ENCODE data around the gene GAP43.

Gene GAP43

DNA sequence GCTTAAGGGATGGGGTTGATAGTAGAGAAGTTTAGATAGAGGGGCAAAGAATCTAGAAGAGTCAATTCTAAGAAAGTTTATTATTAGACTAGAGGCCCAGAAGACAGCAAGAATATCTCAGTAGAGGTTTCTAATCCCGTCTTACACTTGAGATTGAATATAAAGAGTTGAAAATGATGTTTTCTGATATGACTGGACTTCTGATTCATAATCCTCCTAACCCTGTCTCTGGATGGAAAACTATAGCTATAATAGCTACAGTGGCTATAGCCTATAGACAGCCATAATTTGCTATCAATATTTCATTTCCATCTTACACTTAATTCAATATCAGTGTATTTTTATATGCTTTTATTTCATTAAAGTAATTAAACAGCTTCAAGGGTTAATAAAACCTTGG lies 60.0 kb downstream of the GAP43 start:
- TF ChIP-seq, protein P1, sequence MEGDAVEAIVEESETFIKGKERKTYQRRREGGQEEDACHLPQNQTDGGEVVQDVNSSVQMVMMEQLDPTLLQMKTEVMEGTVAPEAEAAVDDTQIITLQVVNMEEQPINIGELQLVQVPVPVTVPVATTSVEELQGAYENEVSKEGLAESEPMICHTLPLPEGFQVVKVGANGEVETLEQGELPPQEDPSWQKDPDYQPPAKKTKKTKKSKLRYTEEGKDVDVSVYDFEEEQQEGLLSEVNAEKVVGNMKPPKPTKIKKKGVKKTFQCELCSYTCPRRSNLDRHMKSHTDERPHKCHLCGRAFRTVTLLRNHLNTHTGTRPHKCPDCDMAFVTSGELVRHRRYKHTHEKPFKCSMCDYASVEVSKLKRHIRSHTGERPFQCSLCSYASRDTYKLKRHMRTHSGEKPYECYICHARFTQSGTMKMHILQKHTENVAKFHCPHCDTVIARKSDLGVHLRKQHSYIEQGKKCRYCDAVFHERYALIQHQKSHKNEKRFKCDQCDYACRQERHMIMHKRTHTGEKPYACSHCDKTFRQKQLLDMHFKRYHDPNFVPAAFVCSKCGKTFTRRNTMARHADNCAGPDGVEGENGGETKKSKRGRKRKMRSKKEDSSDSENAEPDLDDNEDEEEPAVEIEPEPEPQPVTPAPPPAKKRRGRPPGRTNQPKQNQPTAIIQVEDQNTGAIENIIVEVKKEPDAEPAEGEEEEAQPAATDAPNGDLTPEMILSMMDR (IDR thresholded peaks at IDR 0.05; ENCODE audit: borderline replicate concordance, insufficient read depth, low read depth, low read length): no peak
- H3K4me3 ChIP-seq (ENCODE audit: low read depth, low read length): no peak overlapping the region

DNA sequence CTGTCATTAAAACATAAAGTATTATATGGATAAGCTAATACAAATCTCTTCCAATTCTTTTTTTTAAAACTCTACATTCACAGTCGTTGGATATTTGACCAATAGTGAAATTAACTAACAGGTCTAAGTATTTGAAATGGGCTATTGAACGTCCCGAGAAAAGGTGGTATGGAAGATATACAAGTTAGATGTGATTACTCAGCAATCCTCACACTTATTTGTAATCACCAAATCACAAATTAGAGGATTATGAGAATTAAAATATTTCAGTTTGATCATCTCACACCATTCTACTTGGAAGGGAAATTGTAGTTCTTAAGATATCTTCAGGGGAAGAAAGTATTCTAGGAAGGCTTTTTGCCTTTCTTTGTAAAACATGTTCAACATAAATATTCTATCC lies 60.5 kb downstream of the GAP43 start:
- TF ChIP-seq, protein P1 (IDR thresholded peaks at IDR 0.05; ENCODE audit: borderline replicate concordance, insufficient read depth, low read depth, low read length): no peak
- no peak overlapping the region for H3K4me3 ChIP-seq (ENCODE audit: low read depth, low read length)

DNA sequence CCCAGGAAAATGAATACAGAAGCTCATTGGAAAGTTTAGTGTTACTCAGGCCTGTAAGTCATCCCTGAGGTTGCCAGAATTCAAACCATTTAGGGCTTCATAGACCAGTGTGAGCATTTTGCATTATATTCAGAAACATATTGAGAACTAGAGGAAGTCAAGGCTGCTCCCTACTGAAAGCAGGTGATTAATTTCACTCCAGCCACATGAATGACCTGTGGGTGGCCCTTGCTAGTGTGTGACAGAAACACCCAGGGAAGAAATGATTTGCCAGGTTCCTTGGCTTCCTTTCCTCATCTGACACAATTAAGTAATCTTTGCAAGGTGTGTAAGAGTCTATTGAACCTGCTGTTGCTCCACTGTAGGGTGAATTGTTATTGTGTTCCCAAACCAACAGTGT lies 61.8 kb downstream of the GAP43 start:
- TF ChIP-seq, protein P1 (IDR thresholded peaks at IDR 0.05; ENCODE audit: borderline replicate concordance, insufficient read depth, low read depth, low read length): no peak

DNA sequence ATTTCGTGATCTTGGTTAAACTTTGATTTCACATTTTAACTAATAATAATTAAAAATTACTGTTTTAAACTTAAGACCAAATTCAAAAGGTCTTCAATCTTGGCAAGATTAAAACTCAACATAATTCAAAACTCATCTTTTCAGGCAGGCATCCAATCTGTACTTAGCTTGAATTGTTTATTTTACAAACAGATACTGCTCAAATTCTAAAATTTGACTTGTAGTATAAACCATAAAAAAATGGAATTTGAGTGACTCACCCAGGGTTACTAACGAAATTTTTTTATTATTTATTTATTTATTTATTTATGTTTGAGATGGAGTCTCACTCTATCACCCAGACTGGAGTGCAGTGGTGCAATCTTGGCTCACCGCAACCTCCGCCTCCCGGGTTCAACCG lies 64.4 kb downstream of the GAP43 start:
- TF ChIP-seq, protein P1 (IDR thresholded peaks at IDR 0.05; ENCODE audit: borderline replicate concordance, insufficient read depth, low read depth, low read length): no peak
- no peak overlapping the region for H3K4me3 ChIP-seq (ENCODE audit: low read depth, low read length)

More for the DNA sequence above, 61.8 kb downstream of the GAP43 start:
- H3K4me3 ChIP-seq (ENCODE audit: low read depth, low read length): no peak overlapping the region

DNA sequence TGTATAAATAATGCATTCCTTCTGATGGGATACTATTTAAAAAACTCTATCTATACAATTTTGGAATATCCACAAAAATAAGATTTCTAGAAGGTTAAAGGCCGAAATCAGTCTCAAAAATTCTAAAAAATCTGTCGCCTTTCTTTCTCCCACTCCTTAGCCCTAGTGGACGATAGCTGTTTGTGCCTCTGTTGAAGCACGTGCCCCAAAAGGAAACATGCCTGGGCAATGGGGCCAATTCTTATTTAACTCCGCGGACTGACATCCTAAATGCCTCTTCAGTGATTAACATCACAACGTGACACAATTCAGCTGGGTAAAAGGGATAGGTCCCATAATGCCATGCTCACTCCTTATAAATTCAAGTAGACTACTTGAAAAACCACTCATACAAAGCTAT lies 65.1 kb downstream of the GAP43 start:
- no peak overlapping the region for H3K4me3 ChIP-seq (ENCODE audit: low read depth, low read length)
- TF ChIP-seq, protein P1 (IDR thresholded peaks at IDR 0.05; ENCODE audit: borderline replicate concordance, insufficient read depth, low read depth, low read length): no peak

DNA sequence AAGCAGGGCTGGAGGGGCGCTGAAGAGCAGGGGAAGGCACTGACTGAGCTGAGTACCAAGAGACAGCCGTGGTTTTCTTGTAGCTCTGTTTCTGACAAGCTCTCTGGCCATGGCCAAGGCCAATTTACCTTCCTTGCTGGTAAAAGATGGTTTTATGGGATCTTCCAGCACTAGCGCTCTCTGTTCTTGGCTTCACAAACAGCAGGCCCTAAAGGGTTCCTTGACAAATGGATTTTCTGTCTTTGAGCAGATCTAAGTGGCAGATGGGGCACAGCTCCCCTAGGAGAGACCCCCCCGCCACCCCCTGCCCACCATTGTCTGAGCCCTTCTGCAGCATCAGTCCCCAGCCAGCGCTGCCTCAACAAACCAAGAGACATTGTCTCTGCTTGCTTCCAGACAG lies 66.6 kb downstream of the GAP43 start:
- TF ChIP-seq, protein P1 (IDR thresholded peaks at IDR 0.05; ENCODE audit: borderline replicate concordance, insufficient read depth, low read depth, low read length): no peak
- H3K4me3 ChIP-seq (ENCODE audit: low read depth, low read length): no peak overlapping the region

DNA sequence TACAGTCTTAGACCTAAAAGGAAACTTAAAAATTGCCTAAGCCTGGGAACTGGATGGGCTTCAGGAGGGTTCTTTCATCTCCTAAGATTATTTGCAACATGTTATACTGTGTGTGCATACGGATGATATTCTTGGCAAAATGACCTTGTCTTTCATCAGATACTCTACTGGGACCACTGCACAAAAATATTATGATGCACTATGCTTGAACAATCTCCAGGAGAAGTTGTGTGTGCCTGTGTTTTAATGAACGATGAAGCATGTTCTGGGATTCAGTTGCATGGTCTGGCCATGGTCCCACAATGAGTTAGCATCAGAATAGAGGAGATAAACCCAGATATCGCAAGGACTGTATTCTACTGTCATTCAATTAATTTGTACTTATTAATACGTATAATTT lies 68.7 kb downstream of the GAP43 start:
- no peak overlapping the region for H3K4me3 ChIP-seq (ENCODE audit: low read depth, low read length)
- TF ChIP-seq, protein P1 (IDR thresholded peaks at IDR 0.05; ENCODE audit: borderline replicate concordance, insufficient read depth, low read depth, low read length): no peak

Data from GM12875 (cell line).